K562 (cell line): ENCODE results near the gene COL4A4. TPM values are rescaled to one million over a fixed set of nuclear protein-coding genes. Genes with fewer than 3 reads are reported as not detected.
A peak's percentile ranks its signal among the peaks of the same experiment; 100 is the strongest.

ENCODE experiments used
- ATAC-seq: fragments of 200-7000 bp; cut with Tn5 transposase; 3 replicates; pipeline ENCODE4 v1.9.1; 2020; ENCODE audit warnings: moderate library complexity
- BruUV-seq: library from RNA; stranded (reverse); fragments of 400-500 nt; replicated peaks from 2 replicates; lab custom pipeline; 2021; lab: Mats Ljungman, UMichigan
- CTCF ChIA-PET: fragments of 300-600 bp; formaldehyde crosslinking; extraction: SDS; loops from one replicate; lab custom pipeline; 2021; ENCODE audit warnings: low intra/inter-chr PET ratio; lab: Yijun Ruan, JAX
- POLR2A ChIA-PET: fragments of 300-600, 350-650 bp; sonication (Branson Sonifier 250); formaldehyde crosslinking; extraction: SDS; loops from one replicate; lab custom pipeline; 2021; ENCODE audit warnings: antibody characterized with exemption, inconsistent platforms; lab: Yijun Ruan, JAX
- DNase-seq, 4 experiments: peaks; one replicate each; pipeline versions ENCODE4 v3.0.0 to v3.0.0-alpha.2; 2011 to 2018; ENCODE audit warnings: low spot score in 3 of 4, mixed read lengths in 3 of 4; ENCODE audit errors: extremely low read depth in 1 of 4
- FAIRE-seq: peaks from 2 replicates; lab custom pipeline; 2011; peaks lifted over from hg19 to GRCh38; lab: Jason Lieb, UNC
- H2AFZ ChIP-seq: 2 replicates; pipeline ENCODE4 v1.6.0; 2011; ENCODE audit warnings: low read depth, low read length, control low read depth, inconsistent platforms
- H3K27ac ChIP-seq: fragments of 200-600 bp; 3 replicates; pipeline ENCODE4 v1.8.0; 2011; ENCODE audit warnings: low read depth, mild to moderate bottlenecking, control low read depth, inconsistent platforms, low read length, moderate library complexity, mixed read lengths; ENCODE audit errors: extremely low read depth
- H3K27me3 ChIP-seq, 2 experiments: fragments of 300-600 bp in 1 of 2; 2 replicates in 1 of 2; 3 replicates in 1 of 2; pipeline versions ENCODE4 v1.6.0 to v1.8.0; 2011; ENCODE audit warnings: inconsistent platforms in 2 of 2, low read length in 2 of 2, mild to moderate bottlenecking in 1 of 2, mixed read lengths in 1 of 2, moderate library complexity in 1 of 2; ENCODE audit not compliant: control insufficient read depth in 2 of 2, insufficient read depth in 2 of 2
- H3K36me3 ChIP-seq: fragments of 300-600 bp; 3 replicates; pipeline ENCODE4 v1.8.0; 2011; ENCODE audit warnings: mild to moderate bottlenecking, low read length, inconsistent platforms; ENCODE audit not compliant: control insufficient read depth, insufficient read depth
- H3K4me1 ChIP-seq, 2 experiments: fragments of 200-600 bp in 1 of 2; replicated peaks in 1 of 2; 2 replicates in 1 of 2; 3 replicates in 1 of 2; pipeline versions ENCODE4 v1.5.1 to v1.8.0; 2011; ENCODE audit warnings: inconsistent platforms in 2 of 2, low read length in 2 of 2, mild to moderate bottlenecking in 1 of 2, mixed read lengths in 1 of 2, moderate library complexity in 1 of 2; ENCODE audit not compliant: control insufficient read depth in 2 of 2, insufficient read depth in 2 of 2
- H3K4me2 ChIP-seq: 2 replicates; pipeline ENCODE4 v1.6.1; 2011; ENCODE audit warnings: low read length, control low read depth, inconsistent platforms, mixed read lengths; ENCODE audit not compliant: insufficient read depth
- H3K4me3 ChIP-seq: fragments of 200-600 bp; sonication (generic), shearing (Covaris generic); 2 replicates; pipeline ENCODE4 v1.5.1; 2016; ENCODE audit warnings: control low read depth, inconsistent platforms
- H3K79me2 ChIP-seq: fragments of 200-600 bp; 3 replicates; pipeline ENCODE4 v1.8.0; 2011; ENCODE audit warnings: low read length, inconsistent platforms; ENCODE audit not compliant: control insufficient read depth, insufficient read depth
- H3K9ac ChIP-seq, 2 experiments: 2 replicates each; pipeline versions ENCODE4 v1.6.0 to v1.6.1; 2011; ENCODE audit warnings: low read depth in 2 of 2, low read length in 2 of 2, control low read depth in 1 of 2, inconsistent platforms in 1 of 2, mild to moderate bottlenecking in 1 of 2, mixed read lengths in 1 of 2; ENCODE audit not compliant: insufficient read depth in 1 of 2
- H3K9me1 ChIP-seq: one replicate; pipeline ENCODE4 v1.6.0; 2011; ENCODE audit warnings: inconsistent platforms, mild to moderate bottlenecking, low read length, moderate library complexity; ENCODE audit not compliant: control insufficient read depth, insufficient read depth
- H3K9me3 ChIP-seq: replicated peaks from 2 replicates; pipeline ENCODE4 v1.5.1; 2011; ENCODE audit warnings: low read depth, low read length, inconsistent platforms; ENCODE audit not compliant: control insufficient read depth, insufficient read depth
- H4K20me1 ChIP-seq: replicated peaks from 2 replicates; pipeline ENCODE4 v1.6.1; 2011; ENCODE audit warnings: low read length, inconsistent platforms, mixed read lengths; ENCODE audit not compliant: control insufficient read depth, insufficient read depth
- GABPA ChIP-seq: fragments of 200-800 bp; sonication (Bioruptor generic); conservative IDR thresholded peaks from 2 replicates; pipeline ENCODE4 v1.6.1; 2016; ENCODE audit warnings: low read depth, missing genetic modification characterization, missing compliant biosample characterization
- NRF1 ChIP-seq, 2 experiments: fragments of 450-650 bp; IDR thresholded peaks in 1 of 2; conservative IDR thresholded peaks in 1 of 2; 2 replicates each; pipeline ENCODE4 v1.6.1; 2014; ENCODE audit warnings: mild to moderate bottlenecking in 2 of 2
- XRCC5 ChIP-seq: fragments of 200-400 bp; formaldehyde crosslinking; IDR thresholded peaks from 2 replicates; pipeline ENCODE4 v1.6.1; 2017; ENCODE audit warnings: low read depth, mild to moderate bottlenecking, low read length
- WGBS: fragments of 100-300 bp; shearing (Covaris generic); methylation state at CpG from one replicate; pipeline ENCODE4 v1.1.6; 2016; ENCODE audit warnings: low coverage, mixed read lengths; ENCODE audit not compliant: insufficient coverage; ENCODE audit errors: missing lambda C conversion rate; 5-methylcytosine and 5-hydroxymethylcytosine counted together
- in situ Hi-C: fragments of 300-500 bp; cut with MboI; formaldehyde crosslinking; loops from 4 replicates; pipeline ENCODE4 v1.15.0; 2018; ENCODE audit warnings: inconsistent platforms, mixed read lengths
- intact Hi-C: fragments of 100-400 bp; cut with micrococcal nuclease; formaldehyde crosslinking; loops from 2 replicates; pipeline ENCODE4 v1.14.2; 2022
- polyA plus RNA-seq, 8 experiments: library from polyadenylated mRNA; depleted of rRNA in 4 of 8; stranded (reverse) in 5 of 8; unstranded in 3 of 8; fragments of >200 nt; fragmentation: Nextera tagmentation in 2 of 8; fragmentation: Illumina TruSeq in 1 of 8; extraction: Ambion mirVana in 2 of 8; extraction: Trizol in 1 of 8; gene quantifications; 2 replicates each; pipeline versions ENCODE4 v1.2.1 to v1.2.3, GENCODE V29; 2011 to 2014; ENCODE audit warnings: inconsistent platforms in 1 of 8, missing spikeins in 1 of 8
- total RNA-seq, 7 experiments: library from RNA; depleted of rRNA in 6 of 7; stranded (reverse); fragments of >200 nt in 6 of 7; fragmentation: Illumina TruSeq in 2 of 7; extraction: Trizol in 2 of 7; gene quantifications; 2 replicates each; pipeline versions ENCODE4 v1.2.1 to v1.2.3, GENCODE V29; 2011 to 2021; ENCODE audit warnings: low replicate concordance in 1 of 7
- TF ChIP-seq, protein P1 (sequence below), 2 experiments: fragments of 450-650 bp; formaldehyde crosslinking in 1 of 2; IDR thresholded peaks; 2 replicates each; pipeline versions ENCODE4 v1.4.0 to v1.6.1; 2014 to 2020; ENCODE audit warnings: mild to moderate bottlenecking in 2 of 2, borderline replicate concordance in 1 of 2, low read depth in 1 of 2

Gene COL4A4
- total and polyA plus RNA-seq, 9 of the 15 experiments (the other 6 are each of a cell fraction or from before 2014, with no cell fraction given): under 0.01 to 0.01 TPM; not detected in 7

DNA sequence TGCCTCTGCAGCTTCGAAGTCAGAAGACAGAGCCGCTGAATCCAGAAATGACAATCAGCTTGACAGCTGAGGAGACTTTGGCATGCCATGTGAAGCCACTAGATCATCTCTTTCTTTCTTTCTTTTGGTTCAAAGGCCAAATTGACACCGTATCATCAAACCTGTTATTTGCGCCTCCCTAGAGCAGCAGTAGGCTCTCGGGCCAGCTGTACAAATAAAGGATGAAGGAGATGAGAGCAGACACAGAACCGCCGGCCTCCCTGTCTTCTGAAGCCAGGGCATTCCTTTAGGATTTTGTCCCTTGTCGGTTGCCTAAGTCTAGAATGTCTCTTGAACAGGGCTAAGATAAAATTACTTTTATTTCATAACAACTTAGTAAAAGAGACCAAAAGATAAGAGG lies 36.8 kb downstream of the COL4A4 start:
- FAIRE-seq: no peak
- POLR2A ChIA-PET: no interaction called here
- in situ Hi-C loops (loop anchor here (10.0 kb wide), 1 partner anchor 758 kb away; no protein-coding TSS in a partner anchor), intact Hi-C loops (loop anchor here (5.0 kb wide), 1 partner anchor 280 kb away; no protein-coding TSS in a partner anchor)
- Histone ChIP-seq H3K27ac (no peak overlapping the region), H3K79me2 (no peaks in the 10 kb centered on the region), H3K36me3 (no peaks in the 10 kb centered on the region), H3K4me2 (no peak overlapping the region), H3K27me3 (peaks cover 0 to 12% of the 10 kb centered on the region in 2 experiments; a peak in 2 of 5 replicates), H3K4me3 (no peak overlapping the region), H3K9me1 (no peaks in the 10 kb centered on the region), H3K9ac (no peak overlapping the region), H4K20me1 (no peaks in the 10 kb centered on the region), H3K9me3 (no peaks in the 10 kb centered on the region), H3K4me1 (no peaks in the 10 kb centered on the region), H2AFZ (no peak overlapping the region)
- WGBS: 0% methylated on average over 6 of the region's 8 CpGs
- BruUV-seq: no TSS peak
- no peak for TF ChIP-seq XRCC5
- no peak for TF ChIP-seq GABPA (tag)
- CTCF ChIA-PET: no interaction called here
- DNase-seq: no peak
- no peak for ATAC-seq

DNA sequence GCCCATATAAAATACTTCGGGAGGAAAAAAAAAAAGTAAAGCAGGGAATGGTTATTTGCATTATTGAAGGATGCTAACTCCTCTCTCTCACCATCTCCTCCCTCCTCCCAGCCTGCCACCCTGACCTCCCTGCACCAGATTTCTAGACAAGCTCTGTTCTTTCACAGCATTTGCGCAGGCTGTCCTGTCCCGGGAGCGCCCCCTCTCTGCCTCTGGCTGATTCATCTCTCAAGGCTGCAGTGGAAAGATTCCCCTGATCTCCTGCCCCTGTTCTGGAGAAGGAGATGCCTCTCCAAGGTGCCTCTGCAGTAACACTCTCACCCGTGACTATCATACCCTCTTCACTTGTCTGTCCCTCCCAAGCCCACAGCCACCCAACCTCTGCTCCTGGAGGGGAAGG lies 38.5 kb downstream of the COL4A4 start:
- CTCF ChIA-PET: no interaction called here
- POLR2A ChIA-PET: no interaction called here
- no peaks in the 10 kb centered on the region for H3K9me3 ChIP-seq
- no peak overlapping the region for H3K9ac ChIP-seq
- no peaks in the 10 kb centered on the region for H3K36me3 ChIP-seq
- no peaks in the 10 kb centered on the region for H3K9me1 ChIP-seq
- H4K20me1 ChIP-seq: no peaks in the 10 kb centered on the region
- FAIRE-seq (no peak), DNase-seq (peak in 2 of 4 experiments; percentile 6 to 15), ATAC-seq (peak; percentile 80)
- in situ Hi-C loops: loop anchor here (10.0 kb wide), 1 partner anchor 759 kb away; no protein-coding TSS in a partner anchor
- H3K4me3 ChIP-seq: no peak overlapping the region
- 0% methylated on average over 1 of the region's 5 CpGs for WGBS
- H3K4me2 ChIP-seq: no peak overlapping the region
- no TSS peak for BruUV-seq
- H3K27ac ChIP-seq: no peak overlapping the region
- H3K4me1 ChIP-seq: no peaks in the 10 kb centered on the region
- intact Hi-C loops: loop anchor here (5.0 kb wide), 1 partner anchor 282 kb away; no protein-coding TSS in a partner anchor
- no peaks in the 10 kb centered on the region for H3K79me2 ChIP-seq
- H2AFZ ChIP-seq: no peak overlapping the region
- H3K27me3 ChIP-seq: peaks cover 0 to 2% of the 10 kb centered on the region in 2 experiments; a peak in 1 of 5 replicates
- TF ChIP-seq, protein P1, sequence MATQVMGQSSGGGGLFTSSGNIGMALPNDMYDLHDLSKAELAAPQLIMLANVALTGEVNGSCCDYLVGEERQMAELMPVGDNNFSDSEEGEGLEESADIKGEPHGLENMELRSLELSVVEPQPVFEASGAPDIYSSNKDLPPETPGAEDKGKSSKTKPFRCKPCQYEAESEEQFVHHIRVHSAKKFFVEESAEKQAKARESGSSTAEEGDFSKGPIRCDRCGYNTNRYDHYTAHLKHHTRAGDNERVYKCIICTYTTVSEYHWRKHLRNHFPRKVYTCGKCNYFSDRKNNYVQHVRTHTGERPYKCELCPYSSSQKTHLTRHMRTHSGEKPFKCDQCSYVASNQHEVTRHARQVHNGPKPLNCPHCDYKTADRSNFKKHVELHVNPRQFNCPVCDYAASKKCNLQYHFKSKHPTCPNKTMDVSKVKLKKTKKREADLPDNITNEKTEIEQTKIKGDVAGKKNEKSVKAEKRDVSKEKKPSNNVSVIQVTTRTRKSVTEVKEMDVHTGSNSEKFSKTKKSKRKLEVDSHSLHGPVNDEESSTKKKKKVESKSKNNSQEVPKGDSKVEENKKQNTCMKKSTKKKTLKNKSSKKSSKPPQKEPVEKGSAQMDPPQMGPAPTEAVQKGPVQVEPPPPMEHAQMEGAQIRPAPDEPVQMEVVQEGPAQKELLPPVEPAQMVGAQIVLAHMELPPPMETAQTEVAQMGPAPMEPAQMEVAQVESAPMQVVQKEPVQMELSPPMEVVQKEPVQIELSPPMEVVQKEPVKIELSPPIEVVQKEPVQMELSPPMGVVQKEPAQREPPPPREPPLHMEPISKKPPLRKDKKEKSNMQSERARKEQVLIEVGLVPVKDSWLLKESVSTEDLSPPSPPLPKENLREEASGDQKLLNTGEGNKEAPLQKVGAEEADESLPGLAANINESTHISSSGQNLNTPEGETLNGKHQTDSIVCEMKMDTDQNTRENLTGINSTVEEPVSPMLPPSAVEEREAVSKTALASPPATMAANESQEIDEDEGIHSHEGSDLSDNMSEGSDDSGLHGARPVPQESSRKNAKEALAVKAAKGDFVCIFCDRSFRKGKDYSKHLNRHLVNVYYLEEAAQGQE (IDR thresholded peaks at IDR 0.05; ENCODE audit: borderline replicate concordance): no peak
- TF ChIP-seq, protein P1 (CRISPR knock-in tag; IDR thresholded peaks at IDR 0.05; ENCODE audit: low read depth): no peak
- TF ChIP-seq NRF1 (conservative IDR thresholded peaks at IDR 0.05 in 1 of 2, IDR thresholded peaks at IDR 0.05 in 1 of 2): peak; percentile 32 to 36; a peak in 2 of 4 replicates
